CD4-positive, alpha-beta T cell treated with Interleukin-12 subunit alpha and Interleukin-12 subunit beta, for 1 hour (primary cell): ENCODE data around the gene STK24.
"Not testable (repeated sequence)": the region's sequence is repeated elsewhere in the genome, so short reads cannot be mapped to it uniquely, and the experiment has no call there.

Experiments
- DNase-seq: peaks from one replicate; pipeline ENCODE4 v3.0.0-alpha.2; 2020

STK24 gene

DNA sequence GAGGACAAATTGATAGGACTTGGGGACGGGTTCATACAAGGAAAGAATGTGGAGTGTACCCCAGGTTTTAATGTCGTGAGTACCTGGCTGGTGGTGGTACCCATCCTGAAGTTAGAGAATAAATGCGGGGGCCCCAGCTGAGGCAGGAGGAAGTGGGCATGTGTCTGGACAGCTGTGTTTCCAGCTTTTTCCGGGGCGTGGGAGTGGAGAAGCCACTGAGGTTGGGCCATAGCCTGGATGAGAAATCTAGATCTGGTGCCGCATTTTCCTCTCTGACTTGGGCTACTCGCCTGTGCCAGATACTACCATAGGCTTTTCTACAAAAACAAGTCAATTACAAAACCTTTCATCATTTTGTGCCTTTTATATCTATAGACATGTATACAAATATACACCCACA is 147.4 kb downstream of the STK24 start:
- DNase-seq = no peak

DNA sequence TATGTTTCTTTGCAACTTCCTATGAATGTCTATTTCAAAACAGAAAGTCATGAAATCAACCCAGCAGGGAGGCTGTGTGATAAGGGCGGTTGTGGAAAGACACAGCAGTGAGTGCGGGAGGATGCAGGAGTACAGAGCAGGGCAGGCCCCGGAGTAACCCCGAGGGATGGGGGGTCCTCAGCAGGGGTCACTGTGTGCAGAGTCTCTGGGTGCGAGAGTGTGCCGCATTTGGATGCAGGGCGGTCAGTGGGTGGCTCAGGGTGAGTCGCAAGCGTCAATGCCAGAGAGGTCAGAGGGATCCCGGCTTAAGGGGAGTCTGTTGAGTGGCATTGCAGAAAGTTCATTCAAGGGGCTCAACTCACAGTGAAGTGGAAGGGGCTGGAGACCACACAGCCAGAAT is 147.8 kb downstream of the STK24 start:
- no peak for DNase-seq

DNA sequence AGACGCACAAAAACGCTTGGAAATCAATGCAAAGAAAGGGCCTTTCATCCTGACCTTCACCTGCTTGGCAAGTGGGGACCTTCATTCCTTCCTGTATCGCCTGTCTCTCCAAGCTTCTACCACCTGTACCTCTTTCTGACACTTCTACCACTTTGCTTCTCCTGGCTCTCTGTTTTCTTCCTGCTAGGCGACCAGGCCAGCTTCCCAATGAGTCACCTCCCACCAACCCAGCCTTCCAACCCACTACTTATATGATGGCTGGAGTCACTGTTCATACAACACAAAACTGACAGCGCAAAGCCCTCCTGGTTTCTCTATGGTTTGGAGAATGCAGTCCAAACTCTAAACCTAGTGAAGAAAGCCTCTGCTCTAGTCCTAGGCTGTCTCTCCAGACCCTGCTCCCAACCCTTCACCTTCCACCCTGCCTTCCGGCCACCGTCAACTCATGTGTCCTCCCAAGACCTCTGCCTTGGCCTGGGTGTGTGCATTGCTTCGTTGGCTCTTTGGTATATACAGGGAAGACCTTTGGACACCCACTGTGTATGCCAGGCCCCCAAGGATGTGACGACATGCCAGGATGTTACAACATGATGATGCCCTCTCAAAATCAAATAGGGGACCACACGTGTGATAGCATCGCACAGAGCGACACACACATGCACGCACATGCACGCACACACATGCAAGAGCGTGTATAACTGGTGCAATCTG is 148.5 kb downstream of the STK24 start:
- no peak for DNase-seq

DNA sequence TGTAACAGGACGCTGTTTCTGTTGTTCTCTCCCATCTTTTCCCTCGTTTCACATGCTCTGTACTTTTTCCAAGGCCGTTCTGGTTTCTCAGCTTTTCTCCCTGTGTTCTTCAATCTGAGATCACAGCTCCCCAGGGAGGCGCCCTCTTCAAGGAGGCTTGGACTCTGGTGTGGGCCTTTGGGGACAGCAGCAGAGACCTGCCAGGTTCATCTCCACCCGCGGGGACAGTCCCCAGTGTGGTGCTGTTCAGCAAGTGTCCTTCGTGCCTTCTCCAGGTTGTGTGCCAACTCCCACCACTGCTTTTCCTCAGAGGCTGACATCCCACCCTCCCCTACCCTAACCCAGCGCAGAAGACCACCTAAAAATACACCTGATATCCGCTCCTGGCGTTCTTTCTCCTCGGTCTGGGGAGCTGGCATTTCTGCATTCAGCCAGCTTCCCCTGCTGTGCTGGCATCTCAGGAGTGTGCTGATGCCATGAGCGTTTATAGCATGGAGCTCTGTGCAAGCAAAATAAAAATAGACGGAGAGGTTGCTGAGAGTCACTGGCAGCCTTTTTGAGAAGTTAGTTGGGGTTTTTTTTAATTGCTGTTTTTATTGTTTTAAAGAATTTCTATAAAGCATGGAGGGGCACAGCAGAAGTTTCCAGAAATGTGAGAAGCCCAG is 149.4 kb downstream of the STK24 start:
- DNase-seq = no peak

DNA sequence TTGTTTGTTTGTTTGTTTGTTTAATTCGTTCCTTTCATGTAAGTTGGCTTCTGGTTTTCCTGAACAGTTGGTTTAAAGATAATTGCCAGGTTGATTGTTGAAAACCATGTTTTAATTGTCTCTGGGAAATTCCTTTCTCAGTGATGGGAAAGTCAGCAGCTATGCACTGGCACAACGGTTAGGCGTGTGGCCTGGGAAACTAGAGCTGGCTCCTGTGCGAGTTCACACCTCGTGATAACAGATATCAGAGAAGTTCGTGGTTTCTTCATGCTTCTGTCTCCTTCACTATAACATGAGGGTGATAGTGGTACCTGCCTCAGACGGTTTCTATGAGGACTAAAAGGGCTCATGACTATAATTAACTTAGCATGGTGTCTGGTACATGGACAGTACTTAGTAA is 153.5 kb downstream of the STK24 start:
- no peak for DNase-seq

DNA sequence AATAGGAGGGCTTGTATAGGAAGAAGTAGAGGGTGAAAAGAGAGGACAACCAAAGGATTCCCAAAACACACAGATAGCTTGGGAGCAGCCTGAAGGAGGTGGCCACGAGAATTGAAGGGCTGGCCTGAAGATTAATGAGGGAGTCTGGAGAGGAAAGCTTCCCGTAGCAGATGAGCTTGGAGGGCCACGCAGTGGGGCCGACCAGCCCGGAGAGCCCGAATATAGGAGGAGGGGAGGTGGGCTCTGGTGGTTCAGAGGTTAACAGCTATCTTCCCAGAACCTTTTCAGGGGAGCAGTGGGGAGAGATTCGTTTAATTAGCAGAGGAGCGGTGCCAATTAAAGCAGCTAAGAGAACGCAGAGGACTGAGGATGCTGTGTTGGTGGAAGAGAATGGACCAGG is 154.9 kb downstream of the STK24 start:
- DNase-seq = no peak

- DNase-seq = no peak
Measured at GRCh38 chr13:98420554-98421175, 156.2 kb downstream of the STK24 start.

GRCh38 chr13:98419786-98420553 is 156.9 kb downstream of the STK24 start:
- DNase-seq = no peak

GRCh38 chr13:98416408-98416807 is 160.5 kb downstream of the STK24 start:
- DNase-seq = no peak

- no peak for DNase-seq
Measured at GRCh38 chr13:98415326-98416070, 161.4 kb downstream of the STK24 start.

GRCh38 chr13:98413796-98414195 is 163.1 kb downstream of the STK24 start:
- DNase-seq = no peak

DNA sequence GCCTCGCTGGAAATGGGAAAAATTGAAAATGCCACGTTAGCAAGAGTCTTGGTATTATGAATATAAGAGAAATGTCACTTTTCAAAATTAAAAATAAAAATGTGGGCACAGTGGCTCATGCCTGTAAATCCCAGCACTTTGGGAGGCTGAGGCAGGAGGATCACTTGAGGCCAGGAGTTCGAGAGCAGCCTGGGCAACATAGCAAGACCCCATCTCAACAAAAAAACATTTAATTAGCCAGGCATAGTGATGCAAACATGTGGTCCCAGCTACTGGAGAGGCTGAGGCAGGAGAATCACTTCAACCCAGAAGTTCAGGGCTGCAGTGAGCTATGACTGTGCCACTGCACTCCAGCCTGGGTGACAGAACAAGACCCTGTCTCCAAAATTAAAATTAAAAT is 163.6 kb downstream of the STK24 start:
- DNase-seq = not testable (repeated sequence)

GRCh38 chr13:98411617-98412265 is 165.2 kb downstream of the STK24 start:
- no peak for DNase-seq

DNA sequence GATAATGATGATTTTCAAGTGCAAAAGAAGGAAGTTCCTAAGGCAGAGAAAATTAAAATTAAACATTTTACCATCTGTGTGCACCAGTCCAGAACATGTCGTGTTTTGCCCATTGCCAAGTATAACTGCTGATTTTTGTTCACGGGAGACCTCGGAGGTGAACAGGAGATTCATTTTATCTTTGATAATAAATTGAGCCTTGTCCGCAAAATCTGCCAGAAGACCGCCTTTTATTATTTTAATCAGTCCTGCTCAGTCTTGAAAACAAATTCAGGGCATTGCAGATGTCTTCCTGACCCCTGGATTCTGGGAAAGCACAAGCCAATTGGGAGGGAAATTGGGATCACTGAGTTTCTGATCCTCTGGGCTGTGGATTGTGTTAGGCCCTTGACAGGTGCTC is 165.9 kb downstream of the STK24 start:
- DNase-seq = no peak

DNA sequence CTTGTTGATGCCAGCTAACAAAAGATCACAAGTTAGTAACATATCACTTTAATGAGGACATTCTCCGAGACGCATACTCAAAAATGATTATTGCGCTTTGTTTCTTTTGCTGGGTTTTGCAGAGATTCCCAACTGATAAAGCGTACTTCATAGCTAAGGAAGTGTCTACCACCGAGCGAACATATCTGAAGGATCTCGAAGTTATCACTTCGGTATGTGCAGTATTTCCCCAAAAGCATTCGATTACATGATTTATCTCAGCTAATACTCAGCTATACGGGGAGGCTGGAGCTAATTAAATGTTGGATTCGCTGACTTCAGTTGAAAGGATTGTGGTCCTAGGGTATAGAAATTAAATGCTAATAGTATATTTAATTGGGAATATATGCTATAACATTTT is 166.3 kb downstream of the STK24 start:
- DNase-seq = no peak

DNA sequence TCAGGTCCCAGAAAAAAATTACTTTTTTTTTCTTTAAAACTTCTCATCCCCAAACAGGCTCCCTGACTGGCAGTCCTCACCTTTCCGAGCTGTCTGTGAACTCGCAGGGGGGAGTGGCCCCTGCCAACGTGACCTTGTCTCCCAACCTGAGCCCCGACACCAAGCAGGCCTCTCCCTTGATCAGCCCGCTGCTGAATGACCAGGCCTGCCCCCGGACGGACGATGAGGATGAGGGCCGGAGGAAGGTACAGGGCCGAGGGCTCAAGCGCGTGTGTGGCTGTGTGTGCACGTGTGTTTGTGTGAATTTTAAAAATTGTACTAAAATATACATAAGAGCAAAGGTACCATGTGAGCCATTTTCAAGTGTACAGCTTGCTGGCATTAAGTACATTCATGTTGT is 167.6 kb downstream of the STK24 start:
- DNase-seq = no peak

DNA sequence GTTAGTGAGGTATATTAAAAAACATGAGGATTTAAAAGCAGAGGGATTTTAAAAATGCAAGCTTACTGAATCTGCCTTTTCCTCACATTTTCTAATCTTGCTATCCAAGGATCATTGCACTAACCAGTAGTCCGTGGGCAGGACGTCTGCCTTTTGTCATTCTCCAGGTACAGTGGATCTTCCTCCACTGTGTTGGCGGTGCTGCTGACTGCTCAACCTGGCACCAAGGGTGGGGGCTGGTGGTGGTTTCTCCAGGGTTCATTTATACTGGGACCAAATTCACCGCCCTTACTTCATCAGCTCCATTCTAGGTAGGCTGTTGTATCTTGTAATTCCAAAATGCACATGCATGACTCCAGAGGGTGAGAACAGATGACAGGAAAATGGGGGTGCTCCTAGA is 169.3 kb downstream of the STK24 start:
- DNase-seq = no peak

GRCh38 chr13:98406971-98407370 is 169.9 kb downstream of the STK24 start:
- no peak for DNase-seq

DNA sequence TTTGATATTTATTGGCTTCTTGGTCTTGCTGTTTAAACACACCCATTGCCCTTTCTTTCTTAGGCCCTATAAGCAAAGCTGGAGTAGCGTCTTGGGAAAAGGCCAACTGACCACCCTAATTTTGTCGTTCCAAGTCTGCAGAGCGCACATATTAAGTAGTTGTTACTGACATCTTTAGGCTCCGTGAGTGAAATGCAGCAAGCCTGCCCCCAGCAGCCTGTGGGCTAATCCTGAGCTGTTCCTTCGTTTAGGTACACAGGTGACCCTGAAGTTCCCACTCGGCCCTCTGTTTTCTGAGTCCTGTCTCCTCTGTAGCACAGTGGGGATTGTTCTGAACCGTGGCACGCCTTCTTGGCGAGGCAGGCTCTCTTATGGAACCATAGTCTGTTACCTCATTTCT is 170.5 kb downstream of the STK24 start:
- no peak for DNase-seq

DNA sequence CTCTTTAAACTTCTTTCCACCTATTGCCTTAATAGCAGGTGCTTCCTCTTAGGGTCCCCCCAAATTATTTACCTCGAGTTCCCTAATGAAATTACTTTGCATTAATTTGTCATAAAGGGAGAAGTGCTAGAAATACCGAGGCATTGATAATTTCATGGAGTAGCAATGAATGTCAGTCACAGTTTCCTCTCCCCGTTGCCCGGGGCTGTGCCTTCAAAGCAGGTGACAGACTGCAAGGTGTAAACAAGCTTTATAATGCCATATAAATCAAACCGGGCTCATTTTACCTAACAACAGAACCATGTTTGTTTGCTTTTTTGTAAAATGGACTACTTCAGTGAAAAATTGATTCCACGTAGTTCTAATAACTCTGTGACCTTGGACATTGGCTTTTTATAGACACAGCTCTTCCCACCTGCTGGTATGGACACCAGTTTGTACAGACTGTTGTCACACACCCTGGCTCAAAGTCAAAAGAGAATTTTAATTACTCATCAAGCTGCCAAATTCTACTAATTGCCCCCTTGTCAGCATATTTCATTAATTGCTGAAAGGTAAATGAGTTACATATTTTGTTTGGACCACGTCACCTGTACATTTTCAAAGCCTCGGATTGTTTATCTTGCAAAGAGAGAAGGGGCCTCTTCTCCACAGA is 171.1 kb downstream of the STK24 start:
- no peak for DNase-seq

- no peak for DNase-seq
Measured at GRCh38 chr13:98405107-98405571, 171.8 kb downstream of the STK24 start.

GRCh38 chr13:98403076-98403475 is 173.8 kb downstream of the STK24 start:
- DNase-seq = no peak
